OCI-LY3 (cell line): ENCODE measurements around the gene ACE.

Experiments
- H2AFZ ChIP-seq: fragments of 200-600, 300-600 bp; shearing (Covaris generic); 2 replicates; pipeline ENCODE4 v1.6.0; 2014; ENCODE audit warnings: antibody characterized with exemption, low read depth, low read length
- H3K27ac ChIP-seq: fragments of 200-600, 300-600 bp; sonication (generic); 2 replicates; pipeline ENCODE4 v1.5.1; 2014; ENCODE audit warnings: mild to moderate bottlenecking, low read length, moderate library complexity, mixed read lengths
- H3K27me3 ChIP-seq: fragments of 200-600, 300-600 bp; sonication (generic); 2 replicates; pipeline ENCODE4 v1.6.1; 2014; ENCODE audit warnings: low read depth, low read length, mixed read lengths
- H3K36me3 ChIP-seq: fragments of 200-600, 300-600 bp; sonication (generic); replicated peaks from 2 replicates; pipeline ENCODE3; 2014; ENCODE audit warnings: low read depth, low read length, mixed read lengths
- H3K4me1 ChIP-seq: fragments of 300-600, 200-600 bp; sonication (generic); 2 replicates; pipeline ENCODE4 v1.6.1; 2014; ENCODE audit warnings: low read length, mixed read lengths
- H3K4me2 ChIP-seq: fragments of 200-600, 300-600 bp; sonication (generic); 2 replicates; pipeline ENCODE4 v1.6.1; 2014; ENCODE audit warnings: low read length, mixed read lengths
- H3K4me3 ChIP-seq: fragments of 300-600, 200-600 bp; sonication (generic); 2 replicates; pipeline ENCODE4 v1.5.1; 2014; ENCODE audit warnings: antibody characterized with exemption, mild to moderate bottlenecking, low read length, moderate library complexity
- H3K79me2 ChIP-seq: fragments of 300-600, 200-600 bp; shearing (Covaris generic); 2 replicates; pipeline ENCODE4 v1.6.1; 2014; ENCODE audit warnings: mild to moderate bottlenecking, low read length, mixed read lengths
- H3K9ac ChIP-seq: fragments of 300-600, 200-600 bp; shearing (Covaris generic); 2 replicates; pipeline ENCODE4 v1.6.0; 2014; ENCODE audit warnings: mild to moderate bottlenecking, low read length, moderate library complexity
- H3K9me3 ChIP-seq: fragments of 200-600, 300-600 bp; shearing (Covaris generic); 2 replicates; pipeline ENCODE4 v1.6.1; 2014; ENCODE audit warnings: low read length, mixed read lengths; ENCODE audit not compliant: insufficient read depth
- H4K20me1 ChIP-seq: fragments of 200-600, 300-600 bp; sonication (generic); 2 replicates; pipeline ENCODE4 v1.6.1; 2016; ENCODE audit warnings: low read length, mixed read lengths; ENCODE audit not compliant: insufficient read depth
- EZH2phosphoT487 ChIP-seq: fragments of 200-600 bp; shearing (Covaris generic); IDR thresholded peaks from 2 replicates; pipeline ENCODE4 v1.6.1; 2018; ENCODE audit warnings: antibody characterized with exemption, mixed run types, low read depth
- TF ChIP-seq, protein P1 (sequence below): fragments of 200-600, 300-600 bp; sonication (generic); IDR thresholded peaks from 2 replicates; pipeline ENCODE4 v1.5.1; 2014; ENCODE audit warnings: antibody characterized with exemption, low read length, low read depth

ACE gene

GRCh38 chr17:63519972-63520882, 43.4 kb downstream of the ACE start:
- Histone ChIP-seq H3K36me3 (no peaks in the 10 kb centered on the region), H3K27me3 (peaks cover 13% of the 10 kb centered on the region), H3K27ac (no peak overlapping the region), H2AFZ (no peak overlapping the region), H3K4me3 (no peak overlapping the region), H3K4me2 (no peak overlapping the region), H4K20me1 (no peaks in the 10 kb centered on the region), H3K79me2 (no peaks in the 10 kb centered on the region), H3K9ac (no peak overlapping the region), H3K9me3 (no peaks in the 10 kb centered on the region), H3K4me1 (no peaks in the 10 kb centered on the region)
- no peak for TF ChIP-seq EZH2phosphoT487
- TF ChIP-seq, protein P1, sequence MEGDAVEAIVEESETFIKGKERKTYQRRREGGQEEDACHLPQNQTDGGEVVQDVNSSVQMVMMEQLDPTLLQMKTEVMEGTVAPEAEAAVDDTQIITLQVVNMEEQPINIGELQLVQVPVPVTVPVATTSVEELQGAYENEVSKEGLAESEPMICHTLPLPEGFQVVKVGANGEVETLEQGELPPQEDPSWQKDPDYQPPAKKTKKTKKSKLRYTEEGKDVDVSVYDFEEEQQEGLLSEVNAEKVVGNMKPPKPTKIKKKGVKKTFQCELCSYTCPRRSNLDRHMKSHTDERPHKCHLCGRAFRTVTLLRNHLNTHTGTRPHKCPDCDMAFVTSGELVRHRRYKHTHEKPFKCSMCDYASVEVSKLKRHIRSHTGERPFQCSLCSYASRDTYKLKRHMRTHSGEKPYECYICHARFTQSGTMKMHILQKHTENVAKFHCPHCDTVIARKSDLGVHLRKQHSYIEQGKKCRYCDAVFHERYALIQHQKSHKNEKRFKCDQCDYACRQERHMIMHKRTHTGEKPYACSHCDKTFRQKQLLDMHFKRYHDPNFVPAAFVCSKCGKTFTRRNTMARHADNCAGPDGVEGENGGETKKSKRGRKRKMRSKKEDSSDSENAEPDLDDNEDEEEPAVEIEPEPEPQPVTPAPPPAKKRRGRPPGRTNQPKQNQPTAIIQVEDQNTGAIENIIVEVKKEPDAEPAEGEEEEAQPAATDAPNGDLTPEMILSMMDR, result no peak

- Histone ChIP-seq H2AFZ (no peak within 1 kb of the TSS), H3K4me1 (no peaks in the 10 kb centered on the region), H3K9me3 (no peaks in the 10 kb centered on the region), H3K27me3 (no peaks in the 10 kb centered on the region; the same call in 1 of the 2 replicates), H3K79me2 (no peaks in the 10 kb centered on the region), H3K4me2 (no peak within 1 kb of the TSS), H3K4me3 (no peak within 1 kb of the TSS), H4K20me1 (no peaks in the 10 kb centered on the region), H3K27ac (no peak within 1 kb of the TSS), H3K9ac (no peak within 1 kb of the TSS), H3K36me3 (no peaks in the 10 kb centered on the region)
- TF ChIP-seq EZH2phosphoT487, result no peak
- TF ChIP-seq, protein P1, result no peak
Observed at GRCh38 chr17:63523253-63523855, 46.5 kb downstream of the ACE start, which contains the start of gene KCNH6. Gene KCNH6 (plus strand): TSS chr17:63523358. CDS start chr17:63523414, 56 bp downstream.

DNA sequence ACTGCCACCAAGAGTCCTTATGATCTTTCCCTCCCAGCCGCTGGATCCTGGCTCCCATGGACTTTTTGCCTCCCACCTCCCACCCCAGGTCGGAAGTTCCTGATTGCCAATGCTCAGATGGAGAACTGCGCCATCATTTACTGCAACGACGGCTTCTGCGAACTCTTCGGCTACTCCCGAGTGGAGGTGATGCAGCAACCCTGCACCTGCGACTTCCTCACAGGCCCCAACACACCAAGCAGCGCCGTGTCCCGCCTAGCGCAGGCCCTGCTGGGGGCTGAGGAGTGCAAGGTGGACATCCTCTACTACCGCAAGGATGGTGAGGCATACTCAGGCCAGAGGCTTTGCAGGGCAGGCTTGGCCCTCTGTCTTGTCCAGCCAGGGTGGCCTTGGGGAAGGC, 47.2 kb downstream of the ACE start:
- no peaks in the 10 kb centered on the region for H3K9me3 ChIP-seq
- H3K27me3 ChIP-seq, result no peaks in the 10 kb centered on the region; the same call in 1 of the 2 replicates
- H3K27ac ChIP-seq, result no peak overlapping the region
- no peak overlapping the region for H3K4me2 ChIP-seq
- TF ChIP-seq, protein P1, result no peak
- TF ChIP-seq EZH2phosphoT487, result no peak
- H3K9ac ChIP-seq, result no peak overlapping the region
- no peak overlapping the region for H3K4me3 ChIP-seq
- no peaks in the 10 kb centered on the region for H3K4me1 ChIP-seq
- no peaks in the 10 kb centered on the region for H3K79me2 ChIP-seq
- H2AFZ ChIP-seq, result no peak overlapping the region
- no peaks in the 10 kb centered on the region for H4K20me1 ChIP-seq
- H3K36me3 ChIP-seq, result no peaks in the 10 kb centered on the region

DNA sequence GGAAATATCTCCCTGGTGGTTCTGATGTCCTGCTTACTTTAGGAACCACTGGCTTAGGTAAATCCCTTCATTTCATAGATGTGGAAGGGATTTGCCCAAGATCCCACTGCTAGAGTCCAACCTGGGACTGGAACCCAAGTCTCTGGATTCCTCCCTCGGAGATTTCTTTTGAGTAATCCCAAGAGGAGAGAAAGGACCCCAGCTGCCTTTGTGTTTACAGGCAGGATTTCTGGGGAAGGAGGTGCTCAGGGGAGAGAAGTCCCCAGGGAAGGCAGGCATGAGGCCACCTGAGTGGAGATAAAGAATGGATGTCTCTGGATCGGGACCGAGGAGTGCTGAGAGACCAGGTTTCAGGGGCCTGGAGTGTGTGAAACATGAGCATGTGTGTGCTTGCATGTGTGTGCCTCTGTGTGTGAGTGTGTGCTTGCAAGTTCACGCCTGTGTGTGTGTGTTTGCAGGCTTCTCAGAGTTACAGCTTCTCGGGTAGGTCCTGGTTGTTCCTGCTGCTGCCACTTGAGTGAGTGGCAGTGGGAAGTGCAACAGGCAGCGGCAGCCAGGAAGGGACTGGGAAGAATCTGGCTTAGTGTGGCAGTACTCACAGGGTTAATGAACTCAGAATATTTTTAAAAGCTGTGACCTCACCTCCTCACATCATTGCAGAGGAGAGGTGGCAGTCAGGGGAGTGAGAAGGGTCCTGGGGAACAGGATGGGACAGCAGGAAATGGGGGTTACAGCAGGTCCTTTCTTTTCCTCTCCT, 48.5 kb downstream of the ACE start:
- H3K27ac ChIP-seq, result no peak overlapping the region
- H3K9me3 ChIP-seq, result no peaks in the 10 kb centered on the region
- no peaks in the 10 kb centered on the region for H3K36me3 ChIP-seq
- H2AFZ ChIP-seq, result no peak overlapping the region
- H3K4me3 ChIP-seq, result no peak overlapping the region
- no peaks in the 10 kb centered on the region for H3K79me2 ChIP-seq
- H4K20me1 ChIP-seq, result no peaks in the 10 kb centered on the region
- no peaks in the 10 kb centered on the region; the same call in 1 of the 2 replicates for H3K27me3 ChIP-seq
- H3K4me2 ChIP-seq, result no peak overlapping the region
- H3K9ac ChIP-seq, result no peak overlapping the region
- no peaks in the 10 kb centered on the region for H3K4me1 ChIP-seq
- TF ChIP-seq EZH2phosphoT487, result no peak
- TF ChIP-seq, protein P1, result no peak
